ENCODE data around the gene ADAM12.

DNA sequence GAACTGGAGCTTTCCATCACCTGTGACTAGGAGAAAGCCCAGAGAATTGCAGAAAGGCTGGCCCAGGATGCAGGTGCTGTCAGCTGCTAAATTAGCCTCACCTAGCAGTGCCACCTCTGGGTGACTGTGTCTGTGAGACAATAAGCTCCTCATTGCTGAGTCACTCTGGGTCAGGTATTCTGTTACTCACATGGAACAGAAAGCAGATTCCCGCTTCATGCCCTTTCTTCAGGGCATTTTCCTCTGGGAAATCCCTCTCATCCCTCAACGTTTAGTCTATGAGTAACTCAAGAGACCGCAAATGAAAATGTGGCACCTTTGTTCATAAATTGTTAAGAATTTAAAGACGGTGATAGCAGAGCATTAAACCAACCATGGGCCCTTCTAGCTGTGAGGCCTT, 184.0 kb downstream of the ADAM12 start:
- TF ChIP-seq ZBTB7A (tag by site-specific recombination; IDR thresholded peaks at IDR 0.05; ENCODE audit: low read depth) (no peak), ZNF274 (IDR thresholded peaks at IDR 0.05; ENCODE audit: low read length) (no peak), ZNF274 (tag by site-specific recombination; IDR thresholded peaks at IDR 0.05; ENCODE audit: borderline replicate concordance) (no peak), MEIS1 (CRISPR knock-in tag; IDR thresholded peaks at IDR 0.05; ENCODE audit: borderline replicate concordance) (no peak), ZBTB11 (tag by site-specific recombination; conservative IDR thresholded peaks at IDR 0.05; ENCODE audit: low read depth) (no peak), ZSCAN30 (tag by site-specific recombination; IDR thresholded peaks at IDR 0.05) (no peak), ZBTB21 (tag by site-specific recombination; IDR thresholded peaks at IDR 0.05) (no peak), ZNF311 (tag by site-specific recombination; IDR thresholded peaks at IDR 0.05; ENCODE audit: borderline replicate concordance) (no peak), INSM2 (tag by site-specific recombination; IDR thresholded peaks at IDR 0.05) (no peak), YY1 (tag by site-specific recombination; IDR thresholded peaks at IDR 0.05) (no peak)
- TF ChIP-seq, protein P1, sequence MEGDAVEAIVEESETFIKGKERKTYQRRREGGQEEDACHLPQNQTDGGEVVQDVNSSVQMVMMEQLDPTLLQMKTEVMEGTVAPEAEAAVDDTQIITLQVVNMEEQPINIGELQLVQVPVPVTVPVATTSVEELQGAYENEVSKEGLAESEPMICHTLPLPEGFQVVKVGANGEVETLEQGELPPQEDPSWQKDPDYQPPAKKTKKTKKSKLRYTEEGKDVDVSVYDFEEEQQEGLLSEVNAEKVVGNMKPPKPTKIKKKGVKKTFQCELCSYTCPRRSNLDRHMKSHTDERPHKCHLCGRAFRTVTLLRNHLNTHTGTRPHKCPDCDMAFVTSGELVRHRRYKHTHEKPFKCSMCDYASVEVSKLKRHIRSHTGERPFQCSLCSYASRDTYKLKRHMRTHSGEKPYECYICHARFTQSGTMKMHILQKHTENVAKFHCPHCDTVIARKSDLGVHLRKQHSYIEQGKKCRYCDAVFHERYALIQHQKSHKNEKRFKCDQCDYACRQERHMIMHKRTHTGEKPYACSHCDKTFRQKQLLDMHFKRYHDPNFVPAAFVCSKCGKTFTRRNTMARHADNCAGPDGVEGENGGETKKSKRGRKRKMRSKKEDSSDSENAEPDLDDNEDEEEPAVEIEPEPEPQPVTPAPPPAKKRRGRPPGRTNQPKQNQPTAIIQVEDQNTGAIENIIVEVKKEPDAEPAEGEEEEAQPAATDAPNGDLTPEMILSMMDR (tag by site-specific recombination; IDR thresholded peaks at IDR 0.05), result no peak
- TF ChIP-seq, protein P2, sequence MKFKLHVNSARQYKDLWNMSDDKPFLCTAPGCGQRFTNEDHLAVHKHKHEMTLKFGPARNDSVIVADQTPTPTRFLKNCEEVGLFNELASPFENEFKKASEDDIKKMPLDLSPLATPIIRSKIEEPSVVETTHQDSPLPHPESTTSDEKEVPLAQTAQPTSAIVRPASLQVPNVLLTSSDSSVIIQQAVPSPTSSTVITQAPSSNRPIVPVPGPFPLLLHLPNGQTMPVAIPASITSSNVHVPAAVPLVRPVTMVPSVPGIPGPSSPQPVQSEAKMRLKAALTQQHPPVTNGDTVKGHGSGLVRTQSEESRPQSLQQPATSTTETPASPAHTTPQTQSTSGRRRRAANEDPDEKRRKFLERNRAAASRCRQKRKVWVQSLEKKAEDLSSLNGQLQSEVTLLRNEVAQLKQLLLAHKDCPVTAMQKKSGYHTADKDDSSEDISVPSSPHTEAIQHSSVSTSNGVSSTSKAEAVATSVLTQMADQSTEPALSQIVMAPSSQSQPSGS (tag by site-specific recombination; IDR thresholded peaks at IDR 0.05; ENCODE audit: low read depth), result no peak
- TF ChIP-seq, protein P3, sequence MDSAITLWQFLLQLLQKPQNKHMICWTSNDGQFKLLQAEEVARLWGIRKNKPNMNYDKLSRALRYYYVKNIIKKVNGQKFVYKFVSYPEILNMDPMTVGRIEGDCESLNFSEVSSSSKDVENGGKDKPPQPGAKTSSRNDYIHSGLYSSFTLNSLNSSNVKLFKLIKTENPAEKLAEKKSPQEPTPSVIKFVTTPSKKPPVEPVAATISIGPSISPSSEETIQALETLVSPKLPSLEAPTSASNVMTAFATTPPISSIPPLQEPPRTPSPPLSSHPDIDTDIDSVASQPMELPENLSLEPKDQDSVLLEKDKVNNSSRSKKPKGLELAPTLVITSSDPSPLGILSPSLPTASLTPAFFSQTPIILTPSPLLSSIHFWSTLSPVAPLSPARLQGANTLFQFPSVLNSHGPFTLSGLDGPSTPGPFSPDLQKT (IDR thresholded peaks at IDR 0.05; ENCODE audit: borderline replicate concordance, low read depth, low read length), result no peak
